ENCODE measurements around the gene LRRC4C.

Gene LRRC4C

DNA sequence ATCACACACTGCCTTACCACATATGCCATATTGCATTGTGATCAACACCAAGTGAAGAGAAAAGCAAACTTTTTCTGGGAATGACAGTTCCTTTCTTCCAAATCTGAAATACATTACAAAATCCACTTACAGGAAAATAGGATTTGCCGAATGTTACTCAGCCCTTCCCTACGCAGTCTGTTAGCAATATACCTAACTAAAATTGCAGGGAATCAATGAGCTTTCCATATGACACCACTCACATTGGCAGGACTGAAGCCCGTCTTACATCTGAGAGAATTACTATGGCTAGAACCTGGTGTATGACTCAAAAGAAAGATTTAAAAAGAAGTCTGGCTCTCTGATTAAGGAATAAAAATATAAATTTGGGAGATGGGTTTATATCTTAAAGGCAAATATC is 136.0 kb downstream of the LRRC4C start:
- no peak for DNase-seq

- no peak for DNase-seq
Observed at GRCh38 chr11:41320653-41321052, 138.8 kb downstream of the LRRC4C start.

- DNase-seq, result no peak
Observed at GRCh38 chr11:41320238-41320637, 139.2 kb downstream of the LRRC4C start.

- no peak for DNase-seq
Observed at GRCh38 chr11:41319434-41319833, 140.0 kb downstream of the LRRC4C start.

DNA sequence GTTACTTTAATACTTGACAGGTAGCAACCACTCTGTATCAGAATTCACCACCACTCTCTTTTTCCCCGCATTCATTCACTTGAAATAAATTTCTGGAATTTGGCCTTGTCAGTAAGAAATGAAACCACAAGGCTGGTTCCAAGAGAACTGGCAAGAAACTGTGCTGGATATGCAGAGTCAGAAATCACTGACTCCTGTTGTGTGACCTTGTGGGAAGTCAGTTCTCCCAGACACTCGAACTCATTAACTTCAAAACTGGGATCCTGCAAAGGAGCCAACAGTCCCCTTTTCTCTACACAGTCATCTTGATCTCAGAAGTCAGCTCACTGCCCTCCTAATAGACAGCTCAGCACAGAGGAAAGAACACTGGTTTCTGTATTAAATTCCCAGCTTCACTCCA is 142.7 kb downstream of the LRRC4C start:
- DNase-seq, result no peak

DNA sequence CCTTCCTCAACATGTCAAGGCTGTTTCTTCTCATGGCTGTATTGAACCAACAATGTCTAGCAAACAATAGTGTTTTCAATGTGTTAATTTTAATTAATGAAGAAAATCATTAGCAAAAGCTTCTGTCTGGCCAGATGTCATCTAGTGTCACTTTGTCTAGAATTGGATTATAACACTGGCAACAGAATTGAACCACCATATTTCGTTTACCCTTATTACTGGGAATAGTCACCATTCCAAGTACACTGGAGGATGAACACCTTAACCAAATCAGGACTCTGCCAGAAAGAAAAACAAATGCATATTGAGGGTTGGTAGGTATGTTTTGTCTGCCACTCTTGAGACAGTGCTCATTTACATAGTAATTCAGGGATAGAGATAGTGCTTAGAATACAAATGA is 146.2 kb downstream of the LRRC4C start:
- no peak for DNase-seq

DNA sequence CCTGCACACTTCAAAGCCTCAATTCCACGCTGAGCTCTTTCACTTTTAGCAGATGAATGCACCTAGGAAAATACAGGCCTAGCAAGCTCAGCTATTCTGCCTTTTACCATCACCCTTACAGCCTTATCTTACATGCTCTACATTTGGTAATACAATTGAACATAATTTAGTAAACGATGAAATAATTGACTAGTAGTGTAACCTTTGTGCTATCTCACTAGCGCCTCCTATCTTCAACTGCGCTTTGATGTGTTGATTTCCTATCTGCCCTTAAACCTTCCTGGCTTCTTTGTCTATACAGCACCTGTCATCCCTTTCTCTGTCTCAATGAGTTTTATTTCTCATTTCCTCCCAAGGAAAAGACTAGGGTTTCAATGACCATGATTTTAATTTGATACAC is 149.7 kb downstream of the LRRC4C start:
- DNase-seq, result no peak

DNA sequence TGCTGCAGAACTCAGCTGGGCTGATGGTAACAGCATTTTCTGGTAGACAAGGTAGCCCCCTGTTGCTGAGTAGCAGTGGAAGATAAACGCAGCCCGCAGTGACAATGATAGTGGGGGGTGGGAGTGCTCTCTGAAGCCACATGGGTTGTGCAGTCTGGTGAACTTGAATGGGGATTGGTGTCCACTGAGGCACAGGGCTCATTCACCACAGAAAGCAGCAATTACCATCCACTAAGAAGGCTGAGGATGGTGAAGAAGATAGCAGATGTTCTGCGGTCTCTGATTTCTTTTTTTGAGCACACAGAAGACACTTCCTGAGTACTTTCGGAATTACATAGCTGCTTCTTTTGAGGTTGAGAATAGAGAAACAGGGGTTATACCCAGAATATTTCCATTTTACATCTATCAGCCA is 150.3 kb downstream of the LRRC4C start:
- no peak for DNase-seq

GRCh38 chr11:41308286-41308685 is 151.2 kb downstream of the LRRC4C start:
- no peak for DNase-seq

DNA sequence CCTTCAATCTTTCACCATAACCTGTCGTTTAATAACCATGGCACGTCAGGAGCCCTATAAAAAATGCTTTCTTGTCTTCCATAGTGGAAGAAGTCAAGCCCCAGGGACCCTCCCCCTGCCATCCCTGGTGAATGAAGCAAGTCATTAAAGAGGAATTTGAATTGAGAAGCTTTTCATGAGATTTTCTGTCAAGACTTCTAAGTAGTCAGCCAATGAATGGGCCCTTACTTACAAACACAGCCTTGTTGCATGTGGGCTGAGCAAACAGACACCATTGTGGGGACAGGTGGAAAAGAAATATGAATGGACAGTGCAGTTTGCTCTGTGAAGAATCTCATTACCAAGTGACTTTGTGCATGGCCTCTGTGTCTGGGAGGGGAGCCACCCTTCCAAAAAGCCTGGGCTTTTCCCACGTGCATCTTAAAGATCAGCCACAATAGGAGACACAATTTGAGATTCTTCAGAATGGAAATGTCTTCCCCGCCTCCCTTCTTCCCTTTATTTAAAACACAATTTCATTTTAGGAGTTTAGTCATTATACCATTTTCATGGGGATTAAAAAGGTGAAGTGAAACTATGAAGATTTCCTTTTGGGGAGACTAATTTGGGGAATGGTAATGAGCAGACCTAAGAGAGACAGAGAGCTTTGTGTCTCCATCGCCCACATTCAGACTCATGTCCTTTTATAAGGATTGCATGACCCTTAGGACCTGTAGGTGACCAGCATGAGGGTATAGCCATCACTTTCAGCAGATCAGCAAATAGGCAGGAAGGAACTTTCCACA is 152.0 kb downstream of the LRRC4C start:
- DNase-seq, result no peak

DNA sequence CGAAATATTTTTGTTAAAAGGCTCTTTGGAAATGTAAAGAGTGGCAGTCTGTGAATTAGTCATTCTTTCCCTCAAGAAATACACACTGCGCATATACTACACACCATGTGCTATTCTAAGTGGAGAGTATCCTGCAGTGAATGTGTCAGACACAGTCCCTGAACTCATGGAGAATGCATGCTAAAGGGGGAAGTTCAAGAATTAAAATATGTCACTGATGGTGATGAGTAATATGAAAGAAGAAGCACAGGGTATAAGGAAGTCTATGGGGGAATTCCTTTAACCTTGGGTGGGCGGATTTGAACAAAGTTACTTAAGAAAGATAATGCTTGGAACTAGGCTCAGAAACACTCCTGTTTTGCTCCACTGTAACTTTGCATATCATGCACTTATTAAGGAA is 153.0 kb downstream of the LRRC4C start:
- DNase-seq, result no peak

DNA sequence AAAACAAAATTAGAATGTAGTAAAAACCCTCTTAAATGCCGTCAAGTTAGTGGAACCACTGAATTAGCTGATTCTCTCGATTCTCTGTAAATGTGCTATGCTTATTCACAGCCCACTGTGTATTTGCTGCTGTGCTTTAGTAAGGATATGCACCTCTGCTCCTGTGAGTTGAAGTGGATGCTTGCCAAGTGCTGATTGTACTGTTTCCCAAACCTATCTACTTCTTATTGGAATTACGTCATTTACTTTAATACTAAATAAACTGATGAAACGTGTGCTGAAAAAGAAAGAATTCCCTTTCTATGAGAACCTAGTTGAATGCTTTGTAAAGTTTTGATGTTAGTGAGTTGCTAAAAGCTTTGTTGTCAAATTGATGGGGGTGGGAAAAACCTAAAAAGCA is 158.4 kb downstream of the LRRC4C start:
- DNase-seq, result no peak

DNA sequence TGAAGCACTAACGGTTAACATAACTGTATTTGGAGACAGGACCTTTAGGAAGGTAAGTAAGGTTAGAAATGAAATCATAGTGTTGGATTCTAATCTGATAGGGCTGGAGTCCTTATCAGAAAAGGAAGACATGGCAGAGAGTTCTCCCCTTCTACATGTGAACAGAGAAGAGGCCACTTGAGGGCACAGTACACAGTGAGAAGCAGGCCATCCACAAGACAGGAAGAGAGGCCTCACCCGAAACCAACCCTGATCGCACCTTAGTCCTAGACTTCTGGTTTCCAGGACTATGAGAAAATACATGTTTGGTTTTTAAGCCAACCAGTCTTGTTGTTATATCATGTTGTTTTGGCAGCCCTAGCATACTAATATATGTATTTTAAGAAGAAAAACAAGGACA is 170.0 kb downstream of the LRRC4C start:
- DNase-seq, result no peak

DNA sequence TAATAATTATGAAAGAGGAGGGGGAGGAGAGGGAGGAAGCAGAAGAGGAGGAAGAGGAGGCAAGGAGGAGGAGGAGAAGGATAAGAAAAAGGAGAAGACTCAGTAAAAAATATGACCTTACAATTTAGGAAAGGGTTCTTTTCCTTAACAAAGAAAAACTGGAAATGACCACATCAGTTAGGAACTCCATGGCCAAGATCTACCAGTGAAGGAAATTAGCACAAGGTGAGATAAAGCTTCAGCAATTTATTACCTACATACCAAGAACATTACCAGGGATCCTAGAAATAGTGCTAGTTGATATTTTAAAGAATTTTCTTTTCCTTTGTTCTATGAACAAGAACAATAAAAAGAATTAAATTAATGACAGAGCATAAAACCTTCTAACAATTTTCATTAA is 172.7 kb downstream of the LRRC4C start:
- DNase-seq, result no peak

GRCh38 chr11:41284354-41284753 is 175.1 kb downstream of the LRRC4C start:
- no peak for DNase-seq

DNA sequence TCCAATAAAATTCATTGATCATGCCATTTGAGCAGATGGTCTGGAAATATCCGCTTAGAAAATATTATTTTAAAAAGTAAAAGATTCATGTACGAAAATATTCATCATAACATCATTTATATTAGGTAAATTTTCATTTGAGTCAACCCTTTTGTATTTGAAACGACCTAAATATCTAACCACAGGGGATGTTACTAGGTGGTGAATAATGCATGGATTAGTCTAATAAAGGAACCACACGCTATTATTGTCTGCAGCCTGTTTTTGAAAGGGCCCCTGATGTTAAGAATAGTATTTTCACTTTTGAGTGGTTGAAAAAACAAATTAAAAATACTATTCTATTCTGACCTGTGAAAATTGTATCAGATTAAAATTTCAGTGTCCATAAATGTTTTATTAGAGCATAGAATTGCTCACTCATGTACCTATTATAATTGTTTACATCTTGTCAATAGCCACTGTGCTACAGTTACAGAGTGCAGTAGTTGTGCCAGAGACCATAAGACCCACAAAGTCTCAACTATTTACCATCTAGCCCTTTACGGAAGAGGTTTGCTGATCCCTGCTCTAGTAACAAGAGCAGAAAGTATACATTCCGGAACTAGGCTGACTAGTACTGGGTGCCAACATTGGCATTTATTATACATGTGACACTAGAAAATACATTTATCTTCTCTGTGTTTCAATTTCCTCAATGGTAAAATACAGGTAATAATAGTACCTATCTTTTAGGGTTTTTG is 176.1 kb downstream of the LRRC4C start:
- DNase-seq, result no peak

- no peak for DNase-seq
Observed at GRCh38 chr11:41282395-41282794, 177.1 kb downstream of the LRRC4C start.

GRCh38 chr11:41281131-41281742 is 178.2 kb downstream of the LRRC4C start:
- no peak for DNase-seq

DNA sequence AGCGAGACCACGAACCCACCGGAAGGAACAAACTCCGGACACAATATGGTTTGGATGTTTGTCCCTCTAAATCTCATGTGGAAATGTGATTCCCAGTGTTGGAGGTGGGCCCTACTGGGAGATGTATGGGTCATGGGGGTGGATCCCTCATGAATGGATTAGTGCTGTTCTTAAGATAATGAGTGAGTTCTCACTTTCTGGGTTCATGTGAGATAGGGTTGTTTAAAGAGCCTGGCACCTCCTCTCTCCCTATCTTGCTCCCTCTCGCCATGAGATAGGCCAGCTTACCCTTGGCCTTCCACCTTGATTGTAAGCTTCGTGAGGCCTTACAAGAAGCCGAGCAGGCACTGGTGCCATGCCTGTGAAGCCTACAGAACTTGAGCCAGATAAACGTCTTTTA is 184.6 kb downstream of the LRRC4C start:
- DNase-seq, result no peak

DNA sequence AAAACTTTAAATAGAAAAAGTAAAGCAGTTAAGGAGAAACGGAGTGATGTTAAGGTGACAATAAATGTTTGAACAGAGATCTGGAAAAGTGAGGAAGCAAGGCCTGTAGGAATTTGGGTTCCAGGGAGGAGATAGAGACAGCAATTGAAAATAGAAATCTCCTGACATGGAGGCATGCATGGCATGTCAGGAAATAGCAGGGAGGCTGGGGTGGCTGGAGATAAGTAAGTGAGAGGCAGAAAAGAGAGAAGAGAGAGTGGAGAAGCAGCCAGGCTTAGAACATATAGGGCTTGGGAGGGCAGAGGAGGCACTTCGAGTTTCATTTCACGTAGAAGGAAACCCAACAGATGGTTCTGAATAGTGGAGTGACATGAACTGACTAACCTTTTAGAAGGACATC is 185.5 kb downstream of the LRRC4C start:
- DNase-seq, result no peak

GRCh38 chr11:41267451-41267850 is 192.0 kb downstream of the LRRC4C start:
- DNase-seq, result no peak

- no peak for DNase-seq
Observed at GRCh38 chr11:41256041-41256440, 203.4 kb downstream of the LRRC4C start.

DNA sequence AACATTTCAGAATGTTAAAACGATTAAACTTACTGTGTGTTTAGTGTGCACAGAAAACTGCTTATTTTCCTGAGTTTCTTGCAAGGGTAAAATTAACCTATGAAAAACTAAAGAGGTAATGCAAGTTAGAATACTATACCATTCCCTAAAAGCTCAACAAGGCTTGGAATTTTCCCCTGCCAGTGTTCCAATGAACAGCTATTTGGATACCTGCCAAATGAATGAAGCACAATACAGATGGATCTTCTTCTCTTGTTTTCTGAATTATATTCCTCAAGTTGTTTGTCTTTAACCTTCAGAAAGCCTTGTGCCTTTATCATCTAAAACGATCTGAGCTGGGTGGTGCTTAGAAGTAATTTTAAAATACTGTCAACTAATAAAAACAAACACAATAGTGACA is 204.5 kb downstream of the LRRC4C start:
- DNase-seq, result no peak

- no peak for DNase-seq
Observed at GRCh38 chr11:41250408-41250935, 209.0 kb downstream of the LRRC4C start.
